Islet precursor cell (in vitro differentiated cells): Measurements from ENCODE around the gene TMPRSS9.
"Not testable (repeated sequence)": the region's sequence is repeated elsewhere in the genome, so short reads cannot be mapped to it uniquely, and the experiment has no call there.

Source experiments
- DNase-seq: peaks from one replicate; pipeline ENCODE4 v3.0.0-alpha.2; 2018

TMPRSS9 gene

DNA sequence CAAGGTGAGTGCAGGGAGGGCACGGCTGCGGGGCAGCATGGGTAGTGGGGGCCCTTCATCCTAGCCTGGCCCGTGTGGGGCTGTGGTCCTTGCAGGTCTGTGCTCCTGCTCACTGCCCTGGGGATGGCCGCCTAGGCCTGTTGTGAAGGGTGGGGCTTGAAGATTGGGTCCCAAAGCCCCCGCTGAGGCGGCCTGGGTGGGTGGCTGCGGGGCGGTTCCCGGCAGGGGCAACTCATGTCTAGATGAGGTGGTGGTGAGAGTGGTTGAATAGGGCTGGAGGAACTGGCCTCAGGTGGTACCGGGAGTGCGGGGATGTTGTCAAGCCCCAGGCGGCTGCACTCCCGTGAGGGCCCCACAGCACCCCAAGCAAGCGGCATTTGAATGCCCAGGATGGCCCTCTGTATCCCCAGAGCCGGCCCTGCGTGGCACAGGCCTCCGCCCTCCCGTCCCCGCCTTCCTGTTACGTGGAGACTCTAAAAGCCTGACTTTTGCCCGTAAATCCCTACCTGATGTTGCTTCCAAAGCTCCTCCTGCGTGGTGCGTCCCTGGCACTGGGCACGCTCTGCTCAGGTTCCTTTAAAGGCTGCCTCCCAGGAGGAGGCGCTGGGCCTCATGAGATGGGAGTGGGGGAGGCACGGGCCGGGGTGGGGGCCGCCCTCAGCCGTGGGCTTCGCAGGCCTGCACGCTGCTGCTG is 16.6 kb upstream of the TMPRSS9 start:
- no peak for DNase-seq

- no peak for DNase-seq
Observed at GRCh38 chr19:2344381-2344870, 15.6 kb upstream of the TMPRSS9 start.

- no peak for DNase-seq
Observed at GRCh38 chr19:2345076-2345475, 15.0 kb upstream of the TMPRSS9 start.

- DNase-seq, result no peak
Observed at GRCh38 chr19:2345794-2346663, 14.0 kb upstream of the TMPRSS9 start.

- DNase-seq, result not testable (repeated sequence)
Observed at GRCh38 chr19:2349818-2350217, 10.2 kb upstream of the TMPRSS9 start.

DNA sequence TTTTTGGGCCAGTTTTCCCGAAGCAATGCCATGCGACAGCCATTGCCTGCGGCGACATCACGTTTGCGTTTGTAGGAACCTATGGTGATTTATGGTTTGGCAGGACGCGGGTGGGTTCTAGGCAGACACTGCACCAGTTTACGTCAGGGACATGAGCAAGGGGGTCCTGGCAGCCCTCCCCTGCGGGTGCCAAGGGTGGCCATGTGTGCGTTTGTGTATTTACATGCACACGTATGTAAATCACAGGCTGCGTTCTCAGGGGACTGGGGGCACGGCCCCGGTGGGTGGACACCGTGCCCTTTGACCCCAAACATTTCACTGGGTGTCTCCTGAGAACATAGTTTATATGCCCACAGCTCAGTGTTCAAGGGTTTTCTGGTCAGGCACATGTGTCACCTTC is 9.4 kb upstream of the TMPRSS9 start:
- no peak for DNase-seq

DNA sequence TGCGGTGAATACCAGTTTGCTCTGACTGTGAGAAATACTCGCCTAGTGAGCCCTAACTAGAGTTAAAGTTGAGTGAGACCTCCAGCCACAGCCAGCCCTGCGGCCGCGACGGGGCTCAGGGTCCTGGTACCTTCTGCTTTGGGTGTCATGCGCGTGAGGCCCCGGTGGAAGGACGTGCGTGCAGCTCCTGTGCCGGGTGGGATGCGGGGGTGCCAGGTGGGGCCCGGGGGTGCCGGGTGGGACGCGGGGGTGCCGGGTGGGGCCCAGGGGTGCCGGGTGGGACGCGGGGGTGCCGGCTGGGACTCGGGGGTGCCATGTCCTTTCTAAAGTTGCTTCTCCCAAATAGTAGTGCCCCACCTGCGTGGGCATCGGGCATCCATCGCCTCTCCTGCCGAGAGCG is 8.5 kb upstream of the TMPRSS9 start:
- no peak for DNase-seq

- no peak for DNase-seq
Observed at GRCh38 chr19:2352121-2352520, 7.9 kb upstream of the TMPRSS9 start.

- no peak for DNase-seq
Observed at GRCh38 chr19:2353159-2353886, 6.7 kb upstream of the TMPRSS9 start.

GRCh38 chr19:2353887-2354592 is 6.0 kb upstream of the TMPRSS9 start:
- no peak for DNase-seq

GRCh38 chr19:2354670-2355069 is 5.4 kb upstream of the TMPRSS9 start:
- DNase-seq, result no peak

DNA sequence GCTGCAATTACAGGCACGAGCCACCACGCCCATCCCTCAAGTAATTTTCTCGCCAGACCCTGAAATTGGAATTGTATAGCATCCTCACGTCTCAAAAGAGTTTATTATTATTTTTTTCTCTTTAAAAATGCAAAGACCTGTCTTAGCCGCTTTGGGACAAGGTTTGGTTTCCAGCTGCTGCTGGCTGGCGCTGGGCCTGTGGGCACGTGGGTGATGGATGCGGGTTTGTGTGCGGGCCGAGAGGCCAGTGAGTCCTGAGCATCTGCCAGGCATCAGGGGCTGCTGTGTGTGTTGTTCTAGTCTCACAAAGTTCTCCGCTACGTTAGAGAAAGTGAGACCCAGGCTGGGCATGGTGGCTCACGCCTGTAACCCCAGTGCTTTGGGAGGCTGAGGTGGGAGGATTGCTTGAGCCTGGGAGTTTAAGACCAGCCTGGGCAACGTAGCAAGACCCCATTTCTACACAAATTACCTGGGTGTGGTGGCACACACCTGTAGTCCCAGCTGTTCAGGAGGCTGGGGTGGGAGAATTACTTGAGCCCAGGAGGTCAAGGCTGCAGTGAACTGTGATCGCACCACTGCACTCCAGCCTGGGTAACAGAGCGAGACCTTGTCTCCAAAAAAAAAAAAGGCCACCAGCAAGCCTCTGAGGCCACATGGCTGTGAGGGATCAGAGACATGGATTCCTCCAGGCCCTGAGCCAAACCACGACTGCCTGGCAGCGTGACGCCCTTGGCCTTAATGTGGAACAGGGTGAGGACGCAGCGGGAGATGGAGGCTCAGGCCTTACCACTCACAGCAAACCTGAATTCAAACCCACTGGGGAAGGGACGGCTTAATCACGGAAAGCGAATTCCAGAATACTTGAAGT is 4.7 kb upstream of the TMPRSS9 start:
- DNase-seq, result no peak

DNA sequence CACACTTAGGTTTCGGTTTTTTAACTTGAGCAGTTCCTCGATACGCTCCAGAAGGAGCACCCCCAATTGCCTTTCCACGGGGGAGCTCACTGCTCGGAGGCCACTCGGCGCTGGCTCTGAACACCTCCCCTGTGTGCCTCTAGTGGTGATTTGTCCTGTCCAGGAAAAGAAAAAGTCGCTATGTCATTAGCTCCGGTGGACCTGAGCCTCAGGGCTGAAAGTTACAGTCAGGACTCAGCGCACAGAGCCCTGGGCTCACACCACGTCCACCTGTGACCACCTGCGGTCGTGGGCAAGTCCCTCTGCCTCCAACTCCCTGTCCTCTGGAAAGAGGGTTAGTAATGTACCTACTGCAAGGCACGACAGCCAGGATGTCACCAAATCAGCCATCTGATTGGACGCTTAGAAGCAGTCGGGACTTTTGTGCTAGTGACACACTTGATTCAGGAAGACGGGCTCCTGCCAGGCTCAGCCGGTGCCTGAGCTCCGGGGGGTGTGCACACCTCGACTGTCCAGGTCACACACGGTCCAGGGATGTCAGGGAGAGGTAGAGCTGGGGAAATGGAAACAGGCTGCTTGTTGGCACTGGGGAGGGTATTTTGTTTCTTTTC is 3.9 kb upstream of the TMPRSS9 start:
- no peak for DNase-seq

DNA sequence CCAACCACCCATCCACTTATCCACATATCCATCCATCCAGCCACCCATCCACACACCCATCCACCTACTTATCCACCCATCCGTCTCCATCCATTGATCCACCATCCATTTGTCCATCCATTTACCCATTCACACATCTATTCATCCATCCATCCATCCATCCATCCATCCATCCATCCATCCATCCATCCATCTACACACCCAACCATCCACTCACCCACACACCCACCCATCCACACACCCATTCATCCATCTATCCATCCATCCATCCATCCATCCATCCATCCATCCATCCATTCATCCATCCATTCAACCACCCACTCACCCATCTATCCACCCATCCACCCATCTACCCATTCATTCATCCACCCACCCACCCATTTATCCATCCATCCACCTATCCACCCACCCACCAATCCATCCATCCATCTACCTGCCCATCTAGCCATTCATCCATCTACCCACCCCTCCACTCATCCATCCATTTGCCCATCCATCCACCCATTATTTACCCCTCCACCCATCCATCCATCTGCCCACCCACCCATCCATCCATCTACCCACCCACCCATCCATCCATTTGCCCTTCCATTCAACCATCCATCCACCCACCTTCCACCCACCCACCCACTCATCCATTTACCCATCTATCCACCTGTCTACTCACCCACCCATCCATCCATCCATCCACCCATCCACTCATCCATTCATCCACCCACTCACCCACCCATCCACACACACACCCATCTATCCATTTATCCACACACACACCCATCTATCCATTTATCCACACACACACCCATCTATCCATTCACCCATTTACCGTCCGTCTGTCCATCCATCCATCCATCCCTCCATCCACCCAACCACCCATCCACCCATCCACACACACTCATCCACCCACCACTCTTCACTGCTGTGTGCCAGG is 2.5 kb upstream of the TMPRSS9 start:
- DNase-seq, result no peak

DNA sequence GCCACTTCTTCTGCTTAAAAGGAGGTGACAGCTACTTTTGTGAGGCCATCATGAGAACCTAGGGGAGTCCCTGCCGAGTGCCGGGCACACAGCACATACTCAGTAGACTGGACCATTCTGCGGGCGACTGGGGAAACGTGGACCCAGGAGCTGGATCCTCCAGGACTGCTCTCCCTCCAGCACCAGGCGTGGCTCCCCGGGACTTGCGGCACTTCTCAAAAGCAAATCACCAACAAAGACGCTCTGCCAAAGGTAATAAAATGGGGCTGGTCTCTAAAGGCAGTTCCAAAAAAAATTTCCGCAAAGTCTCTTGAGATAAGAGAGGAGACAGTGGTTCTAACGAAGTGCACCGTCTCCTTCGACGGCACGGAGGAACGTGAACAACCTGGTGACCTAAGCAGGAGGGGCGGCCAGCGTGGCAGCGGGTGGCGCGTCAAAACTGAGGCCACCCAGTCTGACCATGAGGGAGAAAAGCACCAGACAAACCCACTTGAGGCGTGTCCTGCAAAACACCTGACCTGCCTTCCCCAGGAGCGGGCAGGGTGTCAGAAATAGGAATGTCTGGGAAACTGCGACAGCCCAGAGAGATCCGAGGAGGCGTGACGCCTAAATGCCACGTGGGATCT is 1.4 kb upstream of the TMPRSS9 start:
- DNase-seq, result no peak

GRCh38 chr19:2360833-2361232 is 768 bp downstream of the TMPRSS9 start:
- DNase-seq, result no peak

- no peak for DNase-seq
Observed at GRCh38 chr19:2361246-2362045, 1.4 kb downstream of the TMPRSS9 start.

GRCh38 chr19:2362046-2362969 is 2.2 kb downstream of the TMPRSS9 start:
- no peak for DNase-seq
